ENCODE data around the gene SNRNP70.

The SNRNP70 gene

GRCh38 chr19:49148784-49149651 lies 63.8 kb downstream of the SNRNP70 start:
- DNase-seq, result peak; percentile 66 to 93

- DNase-seq, result peak; percentile 23 to 63
These were observed 64.4 kb downstream of the SNRNP70 start for GRCh38 chr19:49149652-49150105.

GRCh38 chr19:49150106-49150943 lies 65.1 kb downstream of the SNRNP70 start:
- peak; percentile 44 to 58 for DNase-seq

DNA sequence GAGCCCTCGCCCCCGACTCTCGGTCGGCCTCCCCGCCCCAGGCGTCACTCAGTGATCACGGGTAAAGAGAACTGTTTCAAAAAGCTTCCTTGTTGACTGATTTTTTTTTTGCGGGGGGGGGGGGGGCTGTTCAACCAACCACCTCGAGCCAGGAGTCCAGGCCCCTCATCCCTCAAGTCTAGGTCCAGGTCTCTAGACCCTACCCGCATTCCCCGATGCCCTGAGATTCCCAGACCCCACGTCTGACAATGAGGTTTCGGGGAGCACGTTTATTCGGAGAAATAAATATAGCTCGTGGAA lies 65.6 kb downstream of the SNRNP70 start:
- no peak for DNase-seq

GRCh38 chr19:49151267-49152118 lies 66.2 kb downstream of the SNRNP70 start:
- DNase-seq, result peak in 1 of 2 donors; percentile 30

- DNase-seq, result no peak
These were observed 66.9 kb downstream of the SNRNP70 start for GRCh38 chr19:49152119-49152550.

DNA sequence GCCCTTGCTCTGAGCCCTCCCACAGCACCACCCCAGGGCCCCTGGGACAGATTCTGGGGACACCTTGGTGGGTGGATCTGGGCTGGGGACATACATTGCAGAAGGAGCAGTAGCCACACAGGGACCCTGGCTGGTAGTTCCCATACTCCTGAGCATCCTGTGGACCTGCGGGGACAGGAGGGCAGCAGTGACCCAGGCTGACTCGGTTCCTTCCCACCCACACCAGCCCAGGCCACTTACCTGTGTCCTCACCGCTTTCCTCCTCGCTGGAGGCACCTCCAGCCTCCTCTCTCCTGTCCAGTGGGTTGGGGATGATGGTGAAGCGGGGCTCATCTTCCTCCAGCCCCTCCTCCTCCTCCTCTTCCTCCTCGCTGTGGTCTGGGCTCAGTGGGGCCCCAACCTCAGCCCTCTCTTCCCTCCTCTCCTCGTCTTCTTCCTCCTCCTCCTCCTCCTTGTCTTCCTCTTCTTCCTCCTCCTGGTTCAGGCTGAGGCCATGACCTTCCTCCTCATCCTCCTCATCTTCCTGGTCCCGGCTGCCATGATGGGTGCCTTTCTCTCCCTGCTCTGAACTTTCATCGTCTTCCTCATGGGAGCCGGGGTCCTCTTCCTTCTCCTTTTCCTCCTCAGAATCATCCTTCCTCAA lies 68.0 kb downstream of the SNRNP70 start:
- DNase-seq, result no peak

DNA sequence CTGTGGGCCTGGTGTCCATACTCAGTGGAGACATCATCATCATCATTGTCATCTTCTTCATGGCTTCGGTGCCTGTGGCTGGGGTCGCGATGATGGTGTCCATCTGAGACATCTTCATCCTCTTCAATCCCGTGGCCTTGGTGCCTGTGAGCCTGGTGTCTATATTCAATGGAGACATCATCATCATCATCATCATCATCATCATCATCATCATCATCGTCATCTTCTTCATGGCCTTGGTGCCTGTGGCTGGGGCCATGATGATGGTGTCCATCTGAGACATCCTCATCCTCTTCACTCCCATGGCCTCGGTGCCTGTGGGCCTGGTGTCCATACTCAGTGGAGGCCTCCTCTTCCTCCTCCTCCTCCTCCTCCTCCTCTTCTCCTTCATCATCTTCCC lies 69.0 kb downstream of the SNRNP70 start:
- no peak for DNase-seq

- DNase-seq, result no peak
These were observed 70.0 kb downstream of the SNRNP70 start, which contains the start of gene HRC for GRCh38 chr19:49155005-49155819. HRC (minus strand) TSS chr19:49155396; CDS start chr19:49155237, 159 bp downstream.

DNA sequence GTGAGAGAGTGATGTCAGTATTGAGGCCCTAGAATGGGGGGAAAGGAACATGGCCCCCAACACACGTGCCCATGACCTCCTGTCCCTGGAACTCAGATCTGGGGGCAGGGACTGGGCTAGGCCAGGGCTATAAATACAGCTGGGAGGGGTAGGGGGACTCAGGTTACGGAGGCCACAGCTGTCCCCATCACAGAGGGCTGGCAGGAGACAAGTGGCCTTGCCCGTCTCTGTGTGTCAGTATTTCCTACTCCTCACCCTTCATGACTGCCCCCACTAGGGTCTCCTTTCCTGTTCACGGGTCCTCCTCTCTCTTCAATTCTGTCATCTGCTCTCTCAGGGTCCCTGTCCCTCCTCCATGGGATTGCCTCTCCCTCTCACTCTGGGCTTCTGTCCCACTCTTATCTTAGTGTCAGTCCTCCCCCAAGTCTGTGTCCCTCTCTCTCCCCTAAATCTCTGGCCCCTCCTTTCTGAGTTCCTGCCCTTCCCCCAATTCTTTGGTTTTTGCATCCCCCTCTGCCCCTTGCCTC lies 70.6 kb downstream of the SNRNP70 start:
- no peak for DNase-seq

DNA sequence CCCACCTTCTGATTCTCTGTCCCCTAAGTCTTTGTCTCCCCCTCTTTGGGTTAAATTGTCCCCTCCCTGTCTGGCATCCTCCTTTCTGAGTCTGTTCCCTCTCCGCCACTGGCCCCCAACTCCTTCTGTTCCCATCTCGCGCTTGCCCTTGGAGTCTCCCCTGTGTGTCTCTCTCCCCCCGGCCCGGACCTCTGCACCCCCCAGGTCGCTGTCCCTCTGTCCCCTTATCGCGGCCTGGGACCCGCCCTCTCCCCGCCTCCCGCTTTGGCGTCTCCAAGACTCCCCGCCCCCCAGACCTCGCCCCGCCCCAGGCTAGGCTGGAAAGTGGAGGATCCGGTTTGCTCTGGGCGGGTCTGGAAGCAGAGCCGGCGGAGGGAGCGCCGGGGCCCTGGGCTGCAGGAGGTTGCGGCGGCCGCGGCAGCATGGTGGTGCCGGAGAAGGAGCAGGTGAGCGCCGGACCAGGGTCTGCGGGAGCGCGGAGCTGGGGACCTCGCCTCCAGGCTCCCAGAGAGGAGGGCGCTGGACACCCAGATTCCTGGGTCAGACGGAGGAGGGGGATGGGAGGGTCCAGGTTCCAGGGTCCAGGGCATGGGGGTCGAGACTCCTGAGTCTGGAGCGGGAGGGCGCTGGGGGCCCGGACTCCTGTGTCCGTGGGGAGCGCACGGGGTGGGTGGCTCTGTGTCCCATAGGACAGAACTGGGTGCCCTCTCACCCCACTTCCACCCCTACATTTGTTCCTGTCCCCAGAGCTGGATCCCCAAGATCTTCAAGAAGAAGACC lies 72.4 kb downstream of the SNRNP70 start, which contains the start of gene TRPM4:
Gene TRPM4 (plus strand): TSS at position 348 of the 780 bp plus-strand sequence. CDS start 75 bp downstream, at position 423.
- peak; percentile 65 to 83 for DNase-seq

Data from inflammatory macrophage treated with lipopolysaccharide for 1 hour (primary cell).